Activated CD8-positive, alpha-beta memory T cell treated with anti-CD3 and anti-CD28 coated beads, Interleukin-2, amount 50 U/mL, for 1 hour (primary cell): ENCODE data around the gene DDHD1.
"Not testable (repeated sequence)": the region's sequence is repeated elsewhere in the genome, so short reads cannot be mapped to it uniquely, and the experiment has no call there.

Experiments
- DNase-seq: peaks from one replicate; pipeline ENCODE4 v3.0.0-alpha.2; 2020; ENCODE audit errors: extremely low read depth

The DDHD1 gene

GRCh38 chr14:53152887-53153701 lies at the start of gene DDHD1:
DDHD1 (minus strand) TSS chr14:53153323; CDS start chr14:53153098, 225 bp downstream.
- peak; percentile 30 for DNase-seq

- no peak for DNase-seq
Observed at GRCh38 chr14:53195949-53196348, 42.8 kb upstream of the DDHD1 start.

- no peak for DNase-seq
Observed at GRCh38 chr14:53193193-53193592, 40.1 kb upstream of the DDHD1 start.

GRCh38 chr14:53192052-53192760 lies 39.1 kb upstream of the DDHD1 start:
- no peak for DNase-seq

- no peak for DNase-seq
Observed at GRCh38 chr14:53190938-53191337, 37.8 kb upstream of the DDHD1 start.

GRCh38 chr14:53187921-53188463 lies 34.9 kb upstream of the DDHD1 start:
- no peak for DNase-seq

- no peak for DNase-seq
Observed at GRCh38 chr14:53186532-53186931, 33.4 kb upstream of the DDHD1 start.

- DNase-seq = no peak
Observed at GRCh38 chr14:53183611-53184010, 30.5 kb upstream of the DDHD1 start.

- no peak for DNase-seq
Observed at GRCh38 chr14:53183056-53183455, 29.9 kb upstream of the DDHD1 start.

GRCh38 chr14:53181463-53182081 lies 28.4 kb upstream of the DDHD1 start:
- DNase-seq = not testable (repeated sequence)

- no peak for DNase-seq
Observed at GRCh38 chr14:53180272-53181221, 27.4 kb upstream of the DDHD1 start.

- not testable (repeated sequence) for DNase-seq
Observed at GRCh38 chr14:53179486-53180005, 26.4 kb upstream of the DDHD1 start.

GRCh38 chr14:53175375-53175774 lies 22.3 kb upstream of the DDHD1 start:
- no peak for DNase-seq

- DNase-seq = no peak
Observed at GRCh38 chr14:53174918-53175317, 21.8 kb upstream of the DDHD1 start.

GRCh38 chr14:53168786-53169185 lies 15.7 kb upstream of the DDHD1 start:
- no peak for DNase-seq

- DNase-seq = no peak
Observed at GRCh38 chr14:53167602-53168328, 14.6 kb upstream of the DDHD1 start.

GRCh38 chr14:53161758-53162435 lies 8.8 kb upstream of the DDHD1 start:
- no peak for DNase-seq

GRCh38 chr14:53156238-53156637 lies 3.1 kb upstream of the DDHD1 start:
- no peak for DNase-seq

GRCh38 chr14:53153702-53154112 lies 584 bp upstream of the DDHD1 start:
- no peak for DNase-seq
